ENCODE results near the gene TMEM170B.
A peak's percentile ranks its signal among the peaks of the same experiment; 100 is the strongest.

Gene TMEM170B, protein sequence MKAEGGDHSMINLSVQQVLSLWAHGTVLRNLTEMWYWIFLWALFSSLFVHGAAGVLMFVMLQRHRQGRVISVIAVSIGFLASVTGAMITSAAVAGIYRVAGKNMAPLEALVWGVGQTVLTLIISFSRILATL

DNA sequence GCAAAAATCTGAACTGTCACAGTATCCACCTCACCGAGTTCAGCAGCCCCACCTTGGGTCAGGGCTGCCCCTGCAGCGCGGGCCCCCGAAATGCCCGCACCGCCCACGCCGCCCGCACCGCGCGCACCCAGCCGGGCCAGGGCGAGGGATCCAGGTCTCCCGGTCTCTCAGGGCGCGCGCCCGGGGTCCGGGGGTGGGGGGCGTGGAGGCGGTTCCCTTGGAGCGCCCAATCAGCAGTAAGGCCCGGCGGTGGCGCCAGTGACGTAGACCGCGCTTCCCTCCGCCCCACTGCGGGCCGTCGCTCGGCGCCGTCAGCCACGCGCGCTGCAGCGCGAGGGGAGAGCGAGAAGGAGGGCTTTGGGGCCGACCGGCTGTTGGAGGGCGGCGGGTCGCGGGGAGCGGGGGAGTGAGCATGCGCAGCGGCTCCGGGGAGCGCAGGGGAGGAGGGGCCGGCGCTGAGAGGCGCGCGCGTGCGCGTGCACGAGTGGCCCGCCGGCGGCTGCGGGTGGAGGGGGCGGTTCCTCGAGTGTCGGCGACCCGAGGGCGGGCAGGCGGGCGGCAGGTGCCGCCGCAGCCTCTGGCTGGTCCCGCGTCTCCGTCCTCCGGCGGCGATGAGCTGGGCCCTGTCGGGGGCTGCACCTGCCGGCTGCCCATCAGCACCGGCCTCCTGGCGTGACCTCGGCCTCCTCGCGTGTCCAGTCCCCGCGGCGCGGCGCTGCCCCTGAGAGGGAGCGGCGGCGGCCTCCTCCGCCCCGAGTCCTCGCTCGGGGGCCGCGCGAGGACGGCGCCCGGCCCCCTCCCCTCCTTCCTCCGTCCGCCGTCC lies at the start of gene TMEM170B:
TSS of gene TMEM170B (plus strand) at position 521 of the 823 bp plus-strand sequence. CDS start 529 bp downstream, outside the sequence.
- peak; percentile 94 for DNase-seq (ENCODE audit: low read depth)

DNA sequence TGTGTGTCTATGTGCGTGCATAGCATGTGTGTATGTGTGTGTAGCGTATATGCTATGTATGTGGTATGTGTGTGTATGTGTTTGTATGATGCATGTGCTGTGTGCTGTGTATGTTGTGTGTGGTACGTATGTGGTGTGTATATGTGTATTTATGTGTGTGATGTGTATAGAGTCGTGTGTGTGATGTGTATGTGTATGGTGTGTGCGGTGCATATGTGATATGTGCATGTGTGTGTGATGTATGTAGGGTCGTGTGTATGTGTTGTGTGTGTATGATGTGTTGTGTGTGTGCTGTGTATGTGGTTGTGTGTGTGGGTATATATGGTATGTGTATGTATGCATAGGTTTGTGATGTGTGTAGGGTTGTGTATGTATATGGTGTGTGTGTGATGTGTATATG lies 46.6 kb upstream of the TMEM170B start:
- DNase-seq (ENCODE audit: low read depth), result no peak

DNA sequence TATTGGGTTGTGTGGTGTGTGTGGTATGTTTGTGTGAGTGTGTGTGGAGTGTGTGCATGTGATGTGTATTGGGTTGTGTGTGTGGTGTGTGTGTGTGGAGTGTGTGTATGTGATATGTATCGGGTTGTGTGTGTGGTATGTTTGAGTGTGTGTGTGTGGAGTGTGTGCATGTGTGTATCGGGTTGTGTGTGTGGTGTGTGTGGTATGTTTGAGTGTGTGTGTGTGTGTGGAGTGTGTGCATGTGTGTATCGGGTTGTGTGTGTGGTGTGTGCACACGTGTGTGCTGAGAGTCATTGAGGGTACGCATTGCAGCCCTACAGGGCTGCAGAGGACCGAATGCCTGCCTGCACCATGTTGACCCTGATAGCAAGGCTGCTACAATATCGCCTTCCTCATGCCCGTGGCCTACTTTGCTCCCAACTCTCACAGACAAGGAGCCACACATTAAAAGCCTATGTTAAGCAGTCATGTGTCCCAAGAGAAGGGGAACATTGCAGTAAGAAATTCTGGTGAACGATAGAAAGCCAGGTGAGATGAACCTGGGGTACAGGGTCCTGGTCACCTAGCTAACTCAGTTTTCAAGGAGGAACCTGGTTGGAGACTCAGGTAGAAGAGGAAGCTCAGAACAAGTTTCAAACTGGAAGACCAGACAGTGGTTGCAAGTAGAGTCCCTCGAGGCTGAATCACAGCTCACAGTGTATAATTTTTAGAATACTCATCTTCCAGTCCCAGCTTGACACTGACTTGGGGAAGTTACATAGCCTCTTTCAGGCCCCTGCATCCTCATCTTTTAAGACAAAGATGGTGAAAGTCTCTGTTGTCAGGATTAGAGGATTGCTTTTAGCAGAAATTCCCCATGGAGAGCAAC lies 45.7 kb upstream of the TMEM170B start:
- DNase-seq (ENCODE audit: low read depth), result no peak

- DNase-seq (ENCODE audit: low read depth), result no peak
Measured at GRCh38 chr6:11492464-11493290, 44.9 kb upstream of the TMEM170B start.

DNA sequence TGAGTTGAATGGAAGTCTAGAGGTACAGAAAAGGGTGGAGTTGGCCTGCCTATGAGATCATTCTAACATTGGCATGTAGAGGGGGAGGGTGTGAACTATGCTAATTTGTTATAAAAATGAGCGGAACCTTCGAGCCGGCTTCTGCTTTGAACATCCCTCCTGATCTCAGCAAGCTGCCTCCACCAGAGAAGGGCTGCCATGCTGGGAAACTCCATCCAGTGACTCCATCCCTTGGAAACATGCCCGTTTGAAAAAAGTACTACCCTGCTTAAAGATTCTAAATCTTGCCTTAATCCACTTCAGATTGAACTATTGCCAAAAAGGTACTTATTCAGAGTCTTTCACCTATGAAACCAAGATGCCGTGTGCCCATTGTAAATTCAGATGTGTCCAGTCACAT lies 43.6 kb upstream of the TMEM170B start:
- no peak for DNase-seq (ENCODE audit: low read depth)

DNA sequence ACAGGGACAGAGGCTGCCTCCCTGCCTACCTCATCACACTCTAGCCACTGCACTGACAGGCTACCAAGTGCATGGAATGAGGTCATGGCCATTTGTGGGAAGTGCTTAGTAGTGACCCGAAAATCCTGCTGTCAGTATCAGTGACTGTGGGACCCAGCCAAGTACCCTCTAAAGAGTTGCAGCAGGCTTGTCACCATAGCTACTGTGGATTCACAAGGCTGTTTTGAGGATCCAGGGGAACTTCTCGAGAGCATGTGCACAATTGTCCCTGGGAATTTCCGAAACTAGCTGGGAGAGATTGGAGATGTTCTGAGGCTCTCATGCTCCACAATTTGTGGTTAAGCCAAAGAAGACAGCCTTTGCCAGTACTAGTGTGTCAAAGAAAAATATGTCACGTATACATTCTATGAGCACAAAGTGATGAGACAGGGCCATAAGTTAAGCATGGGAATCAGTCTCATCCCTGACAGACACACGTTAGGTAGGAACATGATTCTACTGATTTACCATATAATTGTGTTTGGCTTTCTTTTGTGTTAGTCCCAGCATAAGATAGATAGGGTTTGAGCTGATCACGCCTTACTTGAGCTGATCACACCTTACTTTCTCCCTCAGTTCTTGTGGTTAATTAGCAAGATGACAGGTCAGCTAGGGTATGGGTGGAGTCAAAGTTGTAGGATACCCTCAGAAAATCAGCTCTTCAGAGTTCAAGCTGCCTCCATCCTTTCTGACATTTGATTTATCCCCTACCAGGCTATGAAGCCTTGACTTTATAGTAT lies 42.6 kb upstream of the TMEM170B start:
- no peak for DNase-seq (ENCODE audit: low read depth)

GRCh38 chr6:11495565-11496145 lies 41.9 kb upstream of the TMEM170B start:
- no peak for DNase-seq (ENCODE audit: low read depth)

DNA sequence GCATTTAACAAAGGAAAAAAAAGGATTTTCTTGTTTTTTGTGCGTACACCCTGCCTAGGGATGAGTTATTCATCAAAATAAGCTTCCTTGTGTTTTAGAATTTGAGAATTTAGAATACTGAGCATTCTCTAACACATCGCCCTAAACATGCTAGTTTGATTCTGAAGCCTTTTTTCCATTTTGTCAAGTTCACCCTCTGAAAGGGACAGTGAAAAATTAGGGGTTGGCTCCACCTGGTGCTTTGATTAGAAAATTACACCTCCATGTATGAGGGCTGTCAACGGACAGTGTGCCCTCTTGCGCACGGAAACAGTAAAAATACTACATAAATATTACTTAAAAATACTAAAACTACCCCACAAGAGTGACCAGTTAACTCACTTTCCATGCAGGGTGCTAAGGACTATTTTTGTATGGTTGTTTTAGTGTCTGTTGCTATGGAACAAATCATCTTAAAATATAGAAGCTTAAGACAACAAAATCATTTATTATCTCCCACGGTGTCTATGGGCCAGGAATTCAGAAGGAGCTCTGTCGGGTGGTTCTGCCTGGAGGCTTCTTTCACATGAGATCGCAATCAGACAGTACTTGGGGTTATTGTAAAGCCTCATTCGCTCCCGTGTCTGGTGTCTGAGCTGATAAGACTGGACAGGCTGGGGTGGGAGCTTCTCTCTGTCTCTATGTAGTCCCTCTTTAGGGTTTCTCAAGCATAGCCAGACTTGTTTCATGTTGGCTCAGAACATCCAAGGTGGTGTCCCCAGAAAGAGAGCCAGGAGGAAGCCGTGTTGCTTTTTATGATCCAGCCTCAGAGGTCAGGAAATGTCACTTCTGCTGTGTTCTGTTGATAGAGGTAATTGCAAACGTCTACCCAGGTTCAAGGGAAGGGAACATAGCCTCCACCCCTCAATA lies 41.1 kb upstream of the TMEM170B start:
- peak; percentile 50 for DNase-seq (ENCODE audit: low read depth)

DNA sequence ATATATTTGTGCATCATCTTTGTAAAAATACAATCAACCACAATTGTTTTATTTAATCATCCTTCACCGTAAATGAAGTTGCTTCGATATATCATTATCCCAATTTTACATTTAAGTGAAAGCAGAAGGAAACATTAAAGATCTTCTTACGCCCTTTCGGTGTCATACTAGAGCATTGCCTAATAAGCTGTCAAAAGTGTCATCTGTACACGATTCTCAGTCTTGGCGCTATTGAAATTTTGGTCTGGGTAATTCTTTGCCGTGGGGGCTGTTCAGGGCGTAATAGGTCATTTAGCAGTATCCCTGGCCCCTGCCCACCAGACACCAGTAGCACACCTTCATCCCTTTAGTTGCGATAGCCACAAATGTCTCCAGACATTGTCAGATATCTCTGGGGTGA lies 40.4 kb upstream of the TMEM170B start:
- DNase-seq (ENCODE audit: low read depth), result no peak

- DNase-seq (ENCODE audit: low read depth), result no peak
Measured at GRCh38 chr6:11497881-11498280, 39.7 kb upstream of the TMEM170B start.

DNA sequence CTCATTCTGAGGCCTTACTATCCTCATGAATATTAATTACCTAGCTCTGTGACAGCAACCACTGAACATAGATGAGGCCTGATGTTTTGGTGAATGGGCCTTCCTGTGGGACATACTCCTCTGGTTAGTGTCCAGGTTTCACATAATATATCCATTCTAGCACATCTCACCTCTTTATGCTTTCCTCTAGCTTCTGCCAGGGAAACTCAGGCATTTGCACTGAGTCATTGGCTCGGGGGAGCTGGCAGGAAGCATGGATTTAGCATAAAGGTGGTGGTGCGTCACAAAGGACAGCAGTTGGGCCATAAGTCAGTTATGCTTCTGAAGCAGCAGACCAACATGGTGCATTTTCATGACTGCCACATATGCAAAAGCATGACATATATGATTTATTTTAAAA lies 37.5 kb upstream of the TMEM170B start:
- DNase-seq (ENCODE audit: low read depth), result no peak

GRCh38 chr6:11509471-11509870 lies 28.1 kb upstream of the TMEM170B start:
- no peak for DNase-seq (ENCODE audit: low read depth)

- no peak for DNase-seq (ENCODE audit: low read depth)
Measured at GRCh38 chr6:11514672-11515071, 22.9 kb upstream of the TMEM170B start.

DNA sequence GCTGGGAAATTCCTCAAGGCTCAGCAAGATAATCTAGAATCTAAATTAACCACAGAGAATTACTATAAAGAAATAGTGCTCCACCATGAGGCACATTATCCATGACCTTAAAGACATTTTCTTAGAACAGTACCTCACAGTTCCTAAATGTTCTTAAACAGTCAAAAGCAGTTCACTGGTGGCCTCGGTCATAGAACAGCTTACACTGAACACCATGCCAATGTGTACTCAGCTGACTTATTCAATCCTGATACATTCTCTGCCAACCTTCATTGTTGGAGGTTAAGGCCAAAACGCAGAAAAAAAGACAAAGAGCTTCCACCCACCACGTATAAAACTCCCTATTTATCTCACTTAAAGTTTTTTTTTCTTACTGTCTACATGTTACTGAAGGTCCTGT lies 21.8 kb upstream of the TMEM170B start:
- no peak for DNase-seq (ENCODE audit: low read depth)

DNA sequence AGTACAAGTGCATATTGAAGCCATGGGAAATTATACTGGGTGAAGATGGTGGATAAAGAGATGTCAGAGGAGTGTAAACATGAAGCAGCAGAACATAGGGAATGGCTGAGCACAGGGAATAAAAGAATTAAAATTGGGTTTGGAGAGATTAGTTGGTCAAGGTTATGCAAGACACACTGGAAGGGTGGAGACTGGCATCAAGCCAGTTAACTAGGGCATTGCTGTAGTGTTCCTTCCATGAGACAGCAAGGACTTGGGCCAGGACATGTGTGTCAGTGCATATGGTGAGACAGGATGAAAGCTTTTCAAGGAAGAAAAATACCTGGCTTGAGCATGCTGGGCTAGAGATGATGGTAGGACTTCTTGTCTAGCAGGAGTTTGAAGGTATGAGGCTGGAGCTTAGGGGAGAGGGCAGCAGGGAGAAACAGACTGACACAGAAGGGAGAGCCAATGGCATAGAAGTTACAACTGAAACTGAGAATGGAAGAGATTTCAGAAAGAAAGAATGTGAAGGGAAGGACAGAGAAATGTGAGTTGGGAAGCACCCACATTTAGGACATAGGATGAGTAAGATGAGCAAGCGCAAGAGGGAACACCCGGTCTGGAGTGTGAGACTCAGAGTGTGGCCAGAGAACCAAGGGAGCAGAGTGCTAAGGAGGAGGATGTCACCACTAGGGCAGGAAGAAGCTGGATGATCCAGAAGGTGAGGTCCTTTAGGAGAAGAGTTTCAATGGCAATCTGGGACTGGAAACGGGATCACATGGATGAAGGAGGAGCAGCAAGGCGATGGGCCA lies 14.5 kb upstream of the TMEM170B start:
- no peak for DNase-seq (ENCODE audit: low read depth)

DNA sequence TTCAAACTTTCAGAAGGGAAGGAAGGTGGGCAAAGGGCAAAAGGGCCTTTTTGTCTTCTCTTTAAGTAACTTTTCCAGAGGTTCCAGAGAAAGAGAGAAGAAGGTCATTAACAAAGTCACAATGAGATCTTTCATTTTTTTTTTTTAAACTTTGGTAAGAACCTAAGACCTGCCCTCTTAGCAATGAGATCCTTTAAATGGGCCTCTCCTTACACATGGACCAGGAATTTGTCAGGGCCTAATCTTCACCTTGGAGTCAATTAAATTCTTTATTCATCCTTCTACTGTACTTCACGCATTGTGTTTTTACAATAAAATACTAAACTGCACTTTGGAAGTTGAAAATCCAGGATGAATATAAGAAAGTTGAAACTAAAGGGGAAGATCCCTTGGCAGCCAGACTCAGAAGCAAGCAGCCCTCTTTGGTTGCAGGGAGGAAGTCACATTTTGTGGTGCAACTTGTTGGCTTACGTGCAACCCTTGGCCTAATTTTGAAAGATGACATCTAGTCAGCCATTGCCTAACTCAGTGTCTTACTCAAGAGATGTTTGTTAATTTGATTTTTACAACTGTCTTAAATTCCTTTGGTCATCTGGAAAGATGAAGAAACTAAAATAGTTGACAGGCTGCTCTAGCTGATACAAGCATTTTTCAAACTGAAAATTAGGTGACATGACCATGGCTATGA lies 11.9 kb upstream of the TMEM170B start:
- no peak for DNase-seq (ENCODE audit: low read depth)

GRCh38 chr6:11526156-11526505 lies 11.4 kb upstream of the TMEM170B start:
- no peak for DNase-seq (ENCODE audit: low read depth)

GRCh38 chr6:11527274-11527870 lies 10.2 kb upstream of the TMEM170B start:
- DNase-seq (ENCODE audit: low read depth), result no peak

All from activated gamma-delta T cell treated with anti-CD3 and anti-CD28 coated beads, Interleukin-2, amount 50 U/mL, for 16 hours (primary cell).